HepG2 (cell line): Measurements from ENCODE around the gene SRD5A1. TPM values are rescaled to one million over a fixed set of nuclear protein-coding genes. Genes with fewer than 3 reads are reported as not detected.
A peak's percentile ranks its signal among the peaks of the same experiment; 100 is the strongest.

Experiments used
- ATAC-seq: fragments of 200-7000 bp; cut with Tn5 transposase; 3 replicates; pipeline ENCODE4 v1.9.1; 2020; ENCODE audit warnings: mild to moderate bottlenecking, moderate library complexity
- BruUV-seq: library from RNA; stranded (reverse); fragments of 400-500 nt; replicated peaks from 2 replicates; lab custom pipeline; 2021; lab: Mats Ljungman, UMichigan
- CTCF ChIA-PET: fragments of 300-600 bp; formaldehyde crosslinking; extraction: SDS; loops from one replicate; lab custom pipeline; 2021; ENCODE audit warnings: low total read pairs, inconsistent platforms, low intra/inter-chr PET ratio; lab: Yijun Ruan, JAX
- POLR2A ChIA-PET: fragments of 350-600 bp; sonication (Branson Sonifier 250); formaldehyde crosslinking; loops from one replicate; lab custom pipeline; 2020; ENCODE audit warnings: antibody characterized with exemption, inconsistent platforms; lab: Yijun Ruan, JAX
- DNase-seq: peaks from one replicate; pipeline ENCODE4 v3.0.0-alpha.2; 2015; ENCODE audit warnings: low spot score
- FAIRE-seq: peaks from 3 replicates; lab custom pipeline; 2011; peaks lifted over from hg19 to GRCh38; lab: Jason Lieb, UNC
- H2AFZ ChIP-seq: one replicate; pipeline ENCODE4 v1.6.1; 2011; ENCODE audit warnings: low read length, inconsistent platforms
- H3K27ac ChIP-seq: fragments of 300-600 bp; 3 replicates; pipeline ENCODE4 v1.8.0; 2011; ENCODE audit warnings: mixed run types, mild to moderate bottlenecking, mixed read lengths, low read length, inconsistent platforms; ENCODE audit not compliant: insufficient read depth; ENCODE audit errors: extremely low read length
- H3K27me3 ChIP-seq, 2 experiments: fragments of 200-600 bp in 1 of 2; 2 replicates in 1 of 2; 3 replicates in 1 of 2; pipeline versions ENCODE4 v1.6.0 to v1.8.0; 2011; ENCODE audit warnings: low read length in 2 of 2, mild to moderate bottlenecking in 2 of 2, moderate library complexity in 2 of 2, inconsistent platforms in 1 of 2; ENCODE audit not compliant: insufficient read depth in 2 of 2, control insufficient read depth in 1 of 2
- H3K36me3 ChIP-seq, 2 experiments: fragments of 200-600 bp in 1 of 2; replicated peaks in 1 of 2; 2 replicates in 1 of 2; 3 replicates in 1 of 2; pipeline versions ENCODE4 v1.5.1 to v1.8.0; 2011; ENCODE audit warnings: low read length in 2 of 2, inconsistent platforms in 1 of 2; ENCODE audit not compliant: insufficient read depth in 2 of 2, control insufficient read depth in 1 of 2
- H3K4me1 ChIP-seq: 2 replicates; pipeline ENCODE4 v1.5.1; 2012; ENCODE audit warnings: low read length, inconsistent platforms; ENCODE audit not compliant: insufficient read depth
- H3K4me2 ChIP-seq: 2 replicates; pipeline ENCODE4 v1.6.0; 2011; ENCODE audit warnings: low read depth, low read length, inconsistent platforms
- H3K4me3 ChIP-seq, 3 experiments: fragments of 200-600 bp in 1 of 3; sonication (generic), shearing (Covaris generic) in 1 of 3; replicated peaks in 1 of 3; 2 replicates each; pipeline ENCODE4 v1.5.1; 2011 to 2016; ENCODE audit warnings: low read length in 3 of 3, inconsistent platforms in 2 of 3, low read depth in 2 of 3, mild to moderate bottlenecking in 2 of 3, control low read depth in 1 of 3, mixed read lengths in 1 of 3; ENCODE audit not compliant: insufficient read depth in 1 of 3
- H3K79me2 ChIP-seq: one replicate; pipeline ENCODE4 v1.6.1; 2011; ENCODE audit warnings: low read length, inconsistent platforms; ENCODE audit not compliant: insufficient read depth
- H3K9ac ChIP-seq: 2 replicates; pipeline ENCODE4 v1.6.0; 2011; ENCODE audit warnings: mild to moderate bottlenecking, low read depth, low read length, inconsistent platforms; ENCODE audit not compliant: insufficient read depth
- H3K9me3 ChIP-seq: 2 replicates; pipeline ENCODE4 v1.5.1; 2012; ENCODE audit warnings: mild to moderate bottlenecking, low read length
- H4K20me1 ChIP-seq: 2 replicates; pipeline ENCODE4 v1.6.0; 2011; ENCODE audit warnings: inconsistent platforms, mild to moderate bottlenecking, low read length, moderate library complexity; ENCODE audit not compliant: insufficient read depth
- AHR ChIP-seq: IDR thresholded peaks from 2 replicates; pipeline ENCODE4 v1.6.1; 2018; ENCODE audit warnings: missing genetic modification reagents, missing compliant biosample characterization
- CCDC6 ChIP-seq: sonication (generic); formaldehyde crosslinking; IDR thresholded peaks from 2 replicates; pipeline ENCODE4 v1.8.1; 2022; ENCODE audit warnings: mild to moderate bottlenecking, missing genetic modification reagents, moderate library complexity
- GTF2F1 ChIP-seq: fragments of 150-350 bp; IDR thresholded peaks from 2 replicates; pipeline ENCODE4 v1.6.1; 2014; ENCODE audit warnings: low read length
- NCOR1 ChIP-seq: fragments of 200-600 bp; sonication (generic); IDR thresholded peaks from 2 replicates; pipeline ENCODE4 v1.7.0; 2017; ENCODE audit warnings: antibody characterized with exemption, low read length, borderline replicate concordance
- RBM39 ChIP-seq: fragments of 200-400 bp; formaldehyde crosslinking; IDR thresholded peaks from one replicate; pipeline ENCODE4 v1.6.1; 2018; ENCODE audit warnings: antibody characterized with exemption, mild to moderate bottlenecking, low read depth, low read length; ENCODE audit not compliant: poor library complexity, severe bottlenecking
- SNRNP70 ChIP-seq: fragments of 200-400 bp; formaldehyde crosslinking; IDR thresholded peaks from 2 replicates; pipeline ENCODE4 v1.6.1; 2017; ENCODE audit warnings: mild to moderate bottlenecking, low read depth, low read length, moderate library complexity
- ZNF350 ChIP-seq: sonication (generic); formaldehyde crosslinking; IDR thresholded peaks from 2 replicates; pipeline ENCODE4 v1.4.0; 2020; ENCODE audit warnings: mild to moderate bottlenecking, low read depth, missing genetic modification reagents, borderline replicate concordance
- ZNF564 ChIP-seq: sonication (generic); formaldehyde crosslinking; IDR thresholded peaks from 2 replicates; pipeline ENCODE4 v1.8.1; 2023; ENCODE audit warnings: mild to moderate bottlenecking, missing genetic modification reagents
- ZNF703 ChIP-seq: sonication (generic); formaldehyde crosslinking; IDR thresholded peaks from 2 replicates; pipeline ENCODE4 v1.5.1; 2020; ENCODE audit warnings: missing genetic modification reagents, mild to moderate bottlenecking, moderate library complexity, borderline replicate concordance
- ZNF720 ChIP-seq: sonication (generic); formaldehyde crosslinking; IDR thresholded peaks from 2 replicates; pipeline ENCODE4 v1.4.0; 2020; ENCODE audit warnings: missing genetic modification reagents
- ZNF768 ChIP-seq: sonication (generic); formaldehyde crosslinking; IDR thresholded peaks from 2 replicates; pipeline ENCODE4 v1.4.0; 2020; ENCODE audit warnings: missing genetic modification reagents
- ZNF780A ChIP-seq: sonication (generic); formaldehyde crosslinking; IDR thresholded peaks from 2 replicates; pipeline ENCODE4 v1.8.0; 2022; ENCODE audit warnings: mild to moderate bottlenecking, missing genetic modification reagents, moderate library complexity
- WGBS: methylation state at CpG from one replicate; pipeline ENCODE4 v1.1.6; 2017; ENCODE audit warnings: low lambda C conversion rate; 5-methylcytosine and 5-hydroxymethylcytosine counted together
- in situ Hi-C: cut with HindIII; loops from 2 replicates; pipeline ENCODE4 v1.10.0; 2017; ENCODE audit warnings: low pct_unique_long_range_greater_than_20kb; ENCODE audit not compliant: extremely low pct_ligation_motif_present
- intact Hi-C: fragments of 100-400 bp; cut with micrococcal nuclease; formaldehyde crosslinking; loops from one replicate; pipeline ENCODE4 v1.10.0; 2022; ENCODE audit not compliant: unreplicated experiment
- polyA plus RNA-seq, 8 experiments: library from polyadenylated mRNA; depleted of rRNA in 3 of 8; stranded (reverse) in 7 of 8; unstranded in 1 of 8; fragments of >200 nt; fragmentation: Illumina TruSeq in 4 of 8; extraction: Trizol in 4 of 8; gene quantifications; 2 replicates each; pipeline versions ENCODE4 v1.2.1 to v1.2.3, GENCODE V29; 2011 to 2016; ENCODE audit warnings: low read depth in 4 of 8, missing spikeins in 1 of 8, mixed read lengths in 1 of 8; ENCODE audit not compliant: insufficient read depth in 1 of 8
- total RNA-seq, 5 experiments: library from RNA; depleted of rRNA; stranded (reverse); fragments of >200 nt; fragmentation: Illumina TruSeq; extraction: Trizol; gene quantifications; 2 replicates each; pipeline ENCODE4 v1.2.3, GENCODE V29; 2016; ENCODE audit warnings: low read depth in 1 of 5
- TF ChIP-seq, protein P1 (sequence below): IDR thresholded peaks from 2 replicates; pipeline ENCODE4 v1.6.1; 2016; ENCODE audit warnings: mild to moderate bottlenecking
- TF ChIP-seq, protein P2 (sequence below): IDR thresholded peaks from 2 replicates; pipeline ENCODE4 v1.6.1; 2012; ENCODE audit warnings: low read length, improper control_type of control experiment

Gene SRD5A1
- total and polyA plus RNA-seq, 2 of the 13 experiments (the other 11 are each of a cell fraction or from before 2014, with no cell fraction given) = 6.1 to 9.9 TPM

DNA sequence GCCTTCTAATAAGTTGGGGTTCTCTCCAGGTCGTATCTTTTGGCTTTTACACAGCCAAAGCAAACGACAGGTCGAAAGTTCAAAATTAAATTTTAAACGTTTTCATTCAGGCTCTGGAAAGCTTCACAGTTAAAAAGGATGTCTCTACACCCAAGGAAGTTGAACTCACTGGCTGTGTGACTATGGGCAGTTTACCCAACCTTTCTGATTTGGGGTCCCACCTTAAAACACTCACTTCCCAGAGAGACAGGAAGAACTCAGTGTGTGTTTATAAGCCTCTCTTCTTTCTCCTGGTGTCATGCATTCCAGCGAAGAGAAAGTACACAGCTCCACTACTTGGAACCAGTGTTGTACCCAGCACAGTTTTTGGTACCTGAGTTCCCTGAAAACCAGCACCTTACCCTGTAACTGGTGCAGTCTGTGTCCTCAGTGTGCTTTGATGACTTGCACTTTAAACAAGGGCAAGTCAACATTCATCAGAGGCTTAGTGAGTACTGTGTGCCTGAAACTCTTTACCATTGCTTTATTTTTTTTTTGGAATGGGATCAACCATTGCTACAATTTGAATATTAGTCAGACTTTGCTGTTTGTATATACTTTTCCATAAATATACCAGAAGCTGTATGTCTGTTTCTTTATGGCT, 1.7 kb downstream of the SRD5A1 start (continued):
- TF ChIP-seq, protein P1, sequence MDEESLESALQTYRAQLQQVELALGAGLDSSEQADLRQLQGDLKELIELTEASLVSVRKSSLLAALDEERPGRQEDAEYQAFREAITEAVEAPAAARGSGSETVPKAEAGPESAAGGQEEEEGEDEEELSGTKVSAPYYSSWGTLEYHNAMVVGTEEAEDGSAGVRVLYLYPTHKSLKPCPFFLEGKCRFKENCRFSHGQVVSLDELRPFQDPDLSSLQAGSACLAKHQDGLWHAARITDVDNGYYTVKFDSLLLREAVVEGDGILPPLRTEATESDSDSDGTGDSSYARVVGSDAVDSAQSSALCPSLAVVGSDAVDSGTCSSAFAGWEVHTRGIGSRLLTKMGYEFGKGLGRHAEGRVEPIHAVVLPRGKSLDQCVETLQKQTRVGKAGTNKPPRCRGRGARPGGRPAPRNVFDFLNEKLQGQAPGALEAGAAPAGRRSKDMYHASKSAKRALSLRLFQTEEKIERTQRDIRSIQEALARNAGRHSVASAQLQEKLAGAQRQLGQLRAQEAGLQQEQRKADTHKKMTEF (CRISPR knock-in tag) = no peak
- TF ChIP-seq ZNF564 (CRISPR knock-in tag) (no peak), ZNF768 (CRISPR knock-in tag) (peak; percentile 71; the same call in 1 of the 2 replicates)

DNA sequence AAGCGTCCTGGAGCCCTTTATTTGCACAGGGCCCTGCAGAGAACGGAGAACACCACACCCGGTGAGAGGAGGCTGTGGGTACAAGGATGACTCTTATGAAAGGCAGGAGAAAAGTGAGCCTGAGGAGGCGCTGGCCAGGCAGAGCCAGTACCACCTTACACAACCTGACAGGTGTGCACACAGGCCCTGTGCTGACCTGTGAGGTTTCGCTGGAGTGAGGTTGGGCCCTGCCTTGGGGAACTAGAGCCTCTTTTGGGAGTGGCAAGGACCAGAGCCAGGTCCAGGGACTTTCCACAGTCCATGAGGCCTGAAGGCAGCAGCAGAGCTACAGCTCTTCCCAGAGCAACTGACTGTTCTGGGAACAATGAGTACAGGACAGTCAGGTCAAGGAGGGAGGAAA, 3.1 kb downstream of the SRD5A1 start:
- DNase-seq = no peak

More for the DNA sequence above, 3.1 kb downstream of the SRD5A1 start:
- Histone ChIP-seq H3K4me2 (no peak overlapping the region), H4K20me1 (0 out of 2 replicates have a peak, but pooled peaks cover under 1% of the 10 kb centered on the region), H3K27ac (no peak overlapping the region), H3K4me3 (no peak overlapping the region), H3K9me3 (no peaks in the 10 kb centered on the region), H3K9ac (no peak overlapping the region), H3K4me1 (peaks cover 42% of the 10 kb centered on the region), H3K79me2 (peaks cover 20% of the 10 kb centered on the region), H2AFZ (no peak overlapping the region), H3K27me3 (no peaks in the 10 kb centered on the region; a peak in 1 of 5 replicates), H3K36me3 (peaks cover 0 to 2% of the 10 kb centered on the region in 2 experiments; a peak in 1 of 5 replicates)
- no TSS peak for BruUV-seq
- ATAC-seq (no peak), FAIRE-seq (no peak)
- in situ Hi-C loops = no loop called here
- TF ChIP-seq AHR = no peak
- no peak for TF ChIP-seq RBM39
- no peak for TF ChIP-seq CCDC6 (CRISPR knock-in tag)
- no peak for TF ChIP-seq SNRNP70
- TF ChIP-seq ZNF350 = no peak
- TF ChIP-seq GTF2F1 = no peak
- TF ChIP-seq NCOR1 = no peak
- TF ChIP-seq ZNF703 (CRISPR knock-in tag) = no peak
- TF ChIP-seq, protein P2, sequence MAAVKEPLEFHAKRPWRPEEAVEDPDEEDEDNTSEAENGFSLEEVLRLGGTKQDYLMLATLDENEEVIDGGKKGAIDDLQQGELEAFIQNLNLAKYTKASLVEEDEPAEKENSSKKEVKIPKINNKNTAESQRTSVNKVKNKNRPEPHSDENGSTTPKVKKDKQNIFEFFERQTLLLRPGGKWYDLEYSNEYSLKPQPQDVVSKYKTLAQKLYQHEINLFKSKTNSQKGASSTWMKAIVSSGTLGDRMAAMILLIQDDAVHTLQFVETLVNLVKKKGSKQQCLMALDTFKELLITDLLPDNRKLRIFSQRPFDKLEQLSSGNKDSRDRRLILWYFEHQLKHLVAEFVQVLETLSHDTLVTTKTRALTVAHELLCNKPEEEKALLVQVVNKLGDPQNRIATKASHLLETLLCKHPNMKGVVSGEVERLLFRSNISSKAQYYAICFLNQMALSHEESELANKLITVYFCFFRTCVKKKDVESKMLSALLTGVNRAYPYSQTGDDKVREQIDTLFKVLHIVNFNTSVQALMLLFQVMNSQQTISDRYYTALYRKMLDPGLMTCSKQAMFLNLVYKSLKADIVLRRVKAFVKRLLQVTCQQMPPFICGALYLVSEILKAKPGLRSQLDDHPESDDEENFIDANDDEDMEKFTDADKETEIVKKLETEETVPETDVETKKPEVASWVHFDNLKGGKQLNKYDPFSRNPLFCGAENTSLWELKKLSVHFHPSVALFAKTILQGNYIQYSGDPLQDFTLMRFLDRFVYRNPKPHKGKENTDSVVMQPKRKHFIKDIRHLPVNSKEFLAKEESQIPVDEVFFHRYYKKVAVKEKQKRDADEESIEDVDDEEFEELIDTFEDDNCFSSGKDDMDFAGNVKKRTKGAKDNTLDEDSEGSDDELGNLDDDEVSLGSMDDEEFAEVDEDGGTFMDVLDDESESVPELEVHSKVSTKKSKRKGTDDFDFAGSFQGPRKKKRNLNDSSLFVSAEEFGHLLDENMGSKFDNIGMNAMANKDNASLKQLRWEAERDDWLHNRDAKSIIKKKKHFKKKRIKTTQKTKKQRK = no peak
- no peak for TF ChIP-seq ZNF780A (CRISPR knock-in tag)
- no peak for TF ChIP-seq ZNF720 (CRISPR knock-in tag)
- ChIA-PET POLR2A (no interaction called here), CTCF (no interaction called here)
- intact Hi-C loops = no loop called here
- WGBS = 54% methylated on average over 5 of the region's 5 CpGs
